Fibroblast of villous mesenchyme (primary cell): Measurements from ENCODE around the gene GGA1. TPM values are rescaled to one million over a fixed set of nuclear protein-coding genes. Genes with fewer than 3 reads are reported as not detected.

ENCODE experiments used
- DNase-seq: peaks from one replicate; pipeline ENCODE4 v3.0.0-alpha.2; 2010; ENCODE audit warnings: low read depth
- H3K4me3 ChIP-seq: 2 replicates; pipeline ENCODE4 v1.5.1; 2011; ENCODE audit warnings: low read depth, mild to moderate bottlenecking, low read length
- total RNA-seq: library from RNA; depleted of rRNA; stranded (reverse); fragments of >200 nt; gene quantifications from 2 replicates; pipeline ENCODE4 v1.2.3, GENCODE V29; 2012
- TF ChIP-seq, protein P1 (sequence below): IDR thresholded peaks from 2 replicates; pipeline ENCODE4 v1.5.1; 2012; ENCODE audit warnings: low read depth, mild to moderate bottlenecking, low read length; ENCODE audit not compliant: insufficient read depth

The GGA1 gene
- total RNA-seq, 1 donor: 33.2 TPM

DNA sequence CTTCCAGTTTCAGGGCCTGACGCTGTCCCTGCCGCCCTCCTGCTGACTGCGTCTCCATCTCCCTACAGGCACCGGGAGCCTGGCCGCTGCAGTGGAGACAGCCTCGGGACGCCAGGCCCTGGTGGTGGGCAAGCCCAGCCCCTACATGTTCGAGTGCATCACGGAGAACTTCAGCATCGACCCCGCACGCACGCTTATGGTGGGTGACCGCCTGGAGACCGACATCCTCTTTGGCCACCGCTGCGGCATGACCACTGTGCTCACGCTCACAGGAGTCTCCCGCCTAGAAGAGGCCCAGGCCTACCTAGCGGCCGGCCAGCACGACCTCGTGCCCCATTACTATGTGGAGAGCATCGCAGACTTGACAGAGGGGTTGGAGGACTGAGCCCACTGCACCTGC is 56.9 kb downstream of the GGA1 start:
- TF ChIP-seq, protein P1, sequence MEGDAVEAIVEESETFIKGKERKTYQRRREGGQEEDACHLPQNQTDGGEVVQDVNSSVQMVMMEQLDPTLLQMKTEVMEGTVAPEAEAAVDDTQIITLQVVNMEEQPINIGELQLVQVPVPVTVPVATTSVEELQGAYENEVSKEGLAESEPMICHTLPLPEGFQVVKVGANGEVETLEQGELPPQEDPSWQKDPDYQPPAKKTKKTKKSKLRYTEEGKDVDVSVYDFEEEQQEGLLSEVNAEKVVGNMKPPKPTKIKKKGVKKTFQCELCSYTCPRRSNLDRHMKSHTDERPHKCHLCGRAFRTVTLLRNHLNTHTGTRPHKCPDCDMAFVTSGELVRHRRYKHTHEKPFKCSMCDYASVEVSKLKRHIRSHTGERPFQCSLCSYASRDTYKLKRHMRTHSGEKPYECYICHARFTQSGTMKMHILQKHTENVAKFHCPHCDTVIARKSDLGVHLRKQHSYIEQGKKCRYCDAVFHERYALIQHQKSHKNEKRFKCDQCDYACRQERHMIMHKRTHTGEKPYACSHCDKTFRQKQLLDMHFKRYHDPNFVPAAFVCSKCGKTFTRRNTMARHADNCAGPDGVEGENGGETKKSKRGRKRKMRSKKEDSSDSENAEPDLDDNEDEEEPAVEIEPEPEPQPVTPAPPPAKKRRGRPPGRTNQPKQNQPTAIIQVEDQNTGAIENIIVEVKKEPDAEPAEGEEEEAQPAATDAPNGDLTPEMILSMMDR: no peak
- H3K4me3 ChIP-seq: no peak overlapping the region
- no peak for DNase-seq

DNA sequence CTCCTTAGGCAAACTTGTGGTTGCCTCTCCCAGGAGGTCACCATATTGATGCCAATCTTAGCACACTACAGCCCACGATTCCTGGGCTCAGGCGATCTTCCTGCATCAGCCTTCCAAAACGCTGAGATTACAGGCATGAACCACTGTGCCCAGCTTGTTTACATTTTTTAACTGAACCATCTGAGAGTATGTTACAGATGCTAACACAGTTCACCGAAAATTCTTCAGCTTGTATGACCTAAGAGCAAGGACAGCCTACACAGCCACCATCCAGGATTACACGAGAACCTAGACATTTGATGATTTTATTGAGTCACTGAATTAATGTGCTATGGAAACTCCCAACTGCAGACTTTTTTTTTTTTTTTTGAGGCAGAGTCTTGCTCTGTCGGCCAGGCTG is 61.0 kb downstream of the GGA1 start:
- TF ChIP-seq, protein P1: no peak
- DNase-seq: peak; percentile 73
- no peak overlapping the region for H3K4me3 ChIP-seq

DNA sequence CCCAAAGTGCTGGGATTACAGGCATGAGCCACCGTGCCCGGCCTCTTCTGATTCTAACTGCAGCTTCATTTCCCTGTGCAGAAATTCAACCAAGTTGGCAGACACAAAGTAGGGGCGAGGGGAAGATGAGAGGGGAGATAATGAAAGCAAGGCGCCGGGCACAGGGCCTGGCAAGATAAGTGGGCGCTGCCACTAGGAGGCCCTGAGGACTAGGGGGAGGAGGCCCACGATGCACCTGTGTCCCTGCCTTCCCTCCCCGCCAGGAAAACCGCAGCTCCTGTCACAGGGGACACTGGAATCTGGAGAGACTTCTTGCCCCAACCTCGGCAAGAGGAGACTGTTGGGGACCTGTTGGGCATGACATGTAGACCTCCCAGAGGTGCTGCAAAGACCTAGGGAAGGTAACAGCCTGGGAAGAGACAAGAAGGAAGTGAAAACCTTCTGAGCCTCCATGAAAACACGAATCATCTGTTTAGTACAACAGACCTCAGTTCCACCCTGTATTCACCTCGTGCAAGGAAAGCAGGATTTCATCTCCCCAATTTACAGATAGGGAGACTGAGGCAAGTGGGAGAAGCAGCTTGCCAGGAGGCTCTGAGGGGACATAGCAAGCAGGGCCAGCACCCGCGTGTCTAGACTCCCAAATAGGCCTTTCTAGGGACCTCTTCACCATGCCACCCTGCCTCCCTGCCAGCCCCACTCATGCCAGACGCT is 63.7 kb downstream of the GGA1 start:
- no peak for DNase-seq
- TF ChIP-seq, protein P1: no peak
- H3K4me3 ChIP-seq: no peak overlapping the region

DNA sequence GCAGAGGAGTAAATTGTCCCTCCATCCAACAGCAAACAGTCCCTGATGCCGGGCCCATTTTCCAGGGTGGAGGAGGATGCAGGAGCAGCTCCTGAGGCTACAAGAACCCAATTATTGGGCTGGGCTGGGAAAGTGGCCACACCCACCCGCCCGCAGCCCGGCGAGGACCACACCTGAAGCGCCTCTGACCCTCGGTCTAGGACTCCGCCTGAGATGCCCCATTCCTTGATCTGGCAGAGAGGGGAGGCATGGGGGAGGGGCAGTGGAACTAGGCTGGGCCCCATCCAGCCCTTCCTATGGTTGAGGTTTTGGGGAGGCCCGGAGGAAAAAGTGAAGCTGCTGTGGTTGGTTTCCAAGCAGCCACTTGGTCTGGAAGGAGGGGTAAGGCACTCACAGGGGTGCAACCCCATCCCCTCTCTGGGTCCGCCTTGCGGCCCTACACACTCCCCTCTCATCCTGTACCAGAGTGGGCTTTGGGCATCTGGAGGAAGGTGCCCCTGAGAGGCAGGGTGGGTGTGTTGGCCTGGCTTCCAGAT is 64.4 kb downstream of the GGA1 start:
- TF ChIP-seq, protein P1: no peak
- no peak overlapping the region for H3K4me3 ChIP-seq
- DNase-seq: no peak

DNA sequence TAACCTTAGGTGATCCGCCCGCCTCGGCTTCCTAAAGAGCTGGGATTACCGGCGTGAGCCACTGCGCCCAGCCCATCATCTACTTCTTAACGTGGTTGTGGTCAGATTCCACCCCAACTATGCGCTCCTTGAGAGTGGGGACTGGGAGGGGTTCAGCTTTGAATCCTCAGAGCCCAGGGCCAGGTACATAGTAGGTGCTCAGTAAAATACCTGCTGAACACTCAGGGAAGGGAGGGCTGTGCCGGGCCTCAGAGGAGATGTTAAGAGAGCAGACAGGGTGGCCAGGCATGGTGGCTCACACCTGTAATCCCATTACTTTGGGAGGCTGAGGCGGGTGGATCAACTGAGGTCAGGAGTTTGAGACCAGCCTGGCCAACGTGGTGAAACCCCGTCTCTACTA is 65.6 kb downstream of the GGA1 start:
- TF ChIP-seq, protein P1: no peak
- no peak for DNase-seq
- H3K4me3 ChIP-seq: no peak overlapping the region

DNA sequence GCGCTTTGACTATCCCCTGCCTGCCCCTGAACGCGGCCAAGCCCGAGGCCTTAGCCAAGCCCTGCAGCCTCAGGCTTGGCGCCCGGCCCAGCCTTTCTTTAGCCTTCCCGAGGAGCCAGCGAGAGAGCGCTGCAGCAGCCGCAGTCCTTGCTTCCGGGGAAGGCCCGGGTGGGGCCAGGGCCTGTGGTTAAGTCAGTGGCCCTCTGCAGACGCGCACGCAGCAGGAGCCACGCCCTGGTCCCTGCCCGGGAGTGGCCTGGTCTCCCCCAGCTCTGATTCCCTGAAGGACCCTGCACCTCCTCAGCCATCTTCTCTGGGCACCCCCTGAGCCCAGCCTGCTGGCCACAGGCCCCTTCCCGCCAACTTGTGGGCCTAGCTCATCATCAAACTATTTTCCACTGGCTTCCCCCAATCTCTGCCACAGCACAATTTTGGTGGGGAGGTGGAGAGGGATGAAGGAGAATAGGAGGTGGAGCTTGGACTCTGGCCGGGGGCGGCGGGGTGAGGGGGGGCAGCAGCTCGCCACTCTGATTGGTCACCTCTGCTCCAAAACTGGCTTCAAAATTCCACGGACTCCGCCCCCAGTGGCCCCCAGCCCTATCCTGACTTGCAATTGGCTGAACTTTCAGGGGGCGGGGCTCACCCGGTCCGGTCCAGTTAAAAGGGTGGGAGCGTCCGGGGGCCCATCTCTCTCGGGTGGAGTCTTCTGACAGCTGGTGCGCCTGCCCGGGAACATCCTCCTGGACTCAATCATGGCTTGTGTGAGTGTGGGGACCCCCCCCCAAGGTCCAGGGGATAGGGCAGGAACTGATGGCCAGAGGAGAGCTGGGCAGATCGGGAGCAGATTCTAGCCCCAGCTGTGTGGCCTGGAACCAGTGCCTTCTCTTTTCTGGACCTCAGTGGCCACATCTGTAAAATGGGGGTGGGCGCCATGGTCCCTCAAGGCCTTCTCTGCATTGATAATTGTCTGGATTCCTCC is 66.6 kb downstream of the GGA1 start, which contains the start of gene LGALS1:
Gene LGALS1, plus strand, starts transcription at position 686 of the 979 bp plus-strand sequence. Its CDS starts 67 bp downstream, at position 753.
- H3K4me3 ChIP-seq: peak within 1 kb of the TSS; percentile 88
- peak; percentile 99 for DNase-seq
- TF ChIP-seq, protein P1: peak; percentile 19
